C1 segment of cervical spinal cord (tissue), 14 donors: ENCODE results near the gene KIF6.

Experiments used
- DNase-seq, 14 donors: peaks; one replicate each; lab custom pipeline; 2025; lab: John Stamatoyannopoulos, UW

KIF6 gene

GRCh38 chr6:39421383-39422225, 303.6 kb downstream of the KIF6 start:
- no peak for DNase-seq

GRCh38 chr6:39420300-39421265, 304.6 kb downstream of the KIF6 start:
- no peak for DNase-seq

- peak in 4 of 14 donors; percentile 25 to 58 (median 46) for DNase-seq
These were observed 305.6 kb downstream of the KIF6 start for GRCh38 chr6:39419607-39420006.

DNA sequence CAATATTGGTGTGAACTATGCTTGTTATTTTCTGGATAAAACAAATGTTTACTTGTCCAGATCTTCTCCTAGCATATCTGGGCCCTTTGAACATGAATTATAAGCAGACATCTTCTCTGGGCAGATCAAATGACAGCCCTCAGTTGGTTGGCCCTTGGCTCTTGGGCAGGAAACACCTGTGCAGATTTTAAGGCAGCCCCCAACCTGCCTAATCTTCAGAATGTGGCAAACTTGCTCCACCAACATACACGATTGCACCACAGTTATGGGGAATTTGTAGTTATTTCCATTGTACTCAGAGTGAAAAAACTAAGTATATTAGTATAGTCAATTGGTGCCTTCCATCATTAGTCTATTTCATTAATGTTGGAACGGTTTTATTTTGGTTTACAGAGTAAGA, 307.8 kb downstream of the KIF6 start:
- DNase-seq = no peak

GRCh38 chr6:39416728-39417127, 308.5 kb downstream of the KIF6 start:
- DNase-seq = no peak

DNA sequence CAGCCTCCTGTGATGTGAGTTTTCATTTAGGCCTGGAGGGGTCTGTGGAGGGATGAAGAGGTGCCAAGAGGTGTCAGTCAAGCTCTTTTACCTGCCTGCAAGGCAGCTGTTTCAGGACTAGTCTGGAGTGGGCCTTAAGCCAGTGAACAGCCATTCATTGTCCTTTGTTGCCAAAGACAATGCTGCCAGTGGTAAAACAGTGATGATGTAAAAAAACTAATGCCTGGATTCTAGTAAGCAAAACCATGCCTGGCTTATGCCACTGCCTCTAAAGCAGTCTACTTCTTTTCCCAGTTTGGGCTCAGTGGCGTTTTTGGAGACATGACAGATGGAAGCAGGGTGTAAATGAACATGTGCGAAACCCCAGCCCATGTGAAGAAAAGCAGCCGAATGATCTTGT, 309.2 kb downstream of the KIF6 start:
- no peak for DNase-seq

GRCh38 chr6:39415482-39415881, 309.7 kb downstream of the KIF6 start:
- DNase-seq = no peak

- peak in 1 of 14 donors; percentile 24 for DNase-seq
These were observed 313.7 kb downstream of the KIF6 start for GRCh38 chr6:39411465-39411864.

GRCh38 chr6:39411001-39411400, 314.2 kb downstream of the KIF6 start:
- DNase-seq = no peak

- DNase-seq = no peak
These were observed 315.3 kb downstream of the KIF6 start for GRCh38 chr6:39409889-39410288.

DNA sequence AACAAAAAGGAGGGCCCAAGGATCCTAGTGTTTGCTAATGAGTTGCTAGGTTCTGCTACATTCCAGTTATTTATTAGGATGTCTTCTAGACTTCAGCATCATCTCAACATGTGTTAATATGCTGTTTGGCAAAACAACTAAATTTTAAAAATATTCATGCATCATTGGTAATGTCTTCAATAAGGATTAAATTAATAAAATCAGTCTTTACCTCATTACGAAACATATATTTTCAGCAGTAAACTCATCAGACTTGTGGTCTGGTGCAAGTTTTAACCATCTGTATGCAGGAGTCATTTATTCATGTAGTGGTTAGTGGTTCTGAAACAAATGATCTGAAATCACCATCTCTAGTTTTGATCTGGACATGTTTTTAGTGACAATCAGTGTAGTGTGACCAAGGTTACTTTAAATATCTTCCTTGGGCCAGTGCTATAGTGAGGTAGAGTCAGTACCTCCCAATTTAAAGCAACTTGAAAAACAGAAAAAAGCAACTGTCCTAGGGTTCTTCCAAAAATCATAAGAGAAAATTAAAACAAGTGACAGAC, 317.7 kb downstream of the KIF6 start:
- no peak for DNase-seq

- no peak for DNase-seq
These were observed 320.9 kb downstream of the KIF6 start for GRCh38 chr6:39404312-39404711.

DNA sequence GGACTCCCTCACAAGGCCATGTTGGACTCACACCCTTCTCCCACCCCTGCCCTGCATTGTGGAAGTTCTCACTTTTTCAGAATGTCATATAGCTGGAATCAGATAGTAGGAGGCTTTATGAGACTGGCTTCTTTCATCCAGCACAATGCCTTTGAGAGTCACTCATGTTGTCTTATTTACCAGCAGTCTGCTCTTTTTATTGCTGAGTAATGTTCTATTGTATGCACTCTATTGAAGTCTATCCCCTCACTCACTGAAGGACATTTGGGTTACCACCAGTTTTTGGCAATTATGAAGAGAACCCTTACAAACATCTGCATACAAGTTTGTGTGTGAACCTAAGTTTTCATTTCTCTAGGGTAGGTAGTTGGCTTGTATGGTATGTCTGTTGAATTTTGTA, 321.9 kb downstream of the KIF6 start:
- no peak for DNase-seq

- DNase-seq = peak in 7 of 14 donors; percentile 15 to 65 (median 52)
These were observed 322.9 kb downstream of the KIF6 start for GRCh38 chr6:39402239-39402751.

- DNase-seq = no peak
These were observed 323.8 kb downstream of the KIF6 start for GRCh38 chr6:39401376-39401775.

- DNase-seq = no peak
These were observed 325.2 kb downstream of the KIF6 start for GRCh38 chr6:39400026-39400425.

- DNase-seq = no peak
These were observed 328.4 kb downstream of the KIF6 start for GRCh38 chr6:39396854-39397253.

- no peak for DNase-seq
These were observed 332.1 kb downstream of the KIF6 start for GRCh38 chr6:39393075-39393474.

- no peak for DNase-seq
These were observed 334.0 kb downstream of the KIF6 start for GRCh38 chr6:39391182-39391581.

- no peak for DNase-seq
These were observed 335.8 kb downstream of the KIF6 start for GRCh38 chr6:39389484-39389767.

DNA sequence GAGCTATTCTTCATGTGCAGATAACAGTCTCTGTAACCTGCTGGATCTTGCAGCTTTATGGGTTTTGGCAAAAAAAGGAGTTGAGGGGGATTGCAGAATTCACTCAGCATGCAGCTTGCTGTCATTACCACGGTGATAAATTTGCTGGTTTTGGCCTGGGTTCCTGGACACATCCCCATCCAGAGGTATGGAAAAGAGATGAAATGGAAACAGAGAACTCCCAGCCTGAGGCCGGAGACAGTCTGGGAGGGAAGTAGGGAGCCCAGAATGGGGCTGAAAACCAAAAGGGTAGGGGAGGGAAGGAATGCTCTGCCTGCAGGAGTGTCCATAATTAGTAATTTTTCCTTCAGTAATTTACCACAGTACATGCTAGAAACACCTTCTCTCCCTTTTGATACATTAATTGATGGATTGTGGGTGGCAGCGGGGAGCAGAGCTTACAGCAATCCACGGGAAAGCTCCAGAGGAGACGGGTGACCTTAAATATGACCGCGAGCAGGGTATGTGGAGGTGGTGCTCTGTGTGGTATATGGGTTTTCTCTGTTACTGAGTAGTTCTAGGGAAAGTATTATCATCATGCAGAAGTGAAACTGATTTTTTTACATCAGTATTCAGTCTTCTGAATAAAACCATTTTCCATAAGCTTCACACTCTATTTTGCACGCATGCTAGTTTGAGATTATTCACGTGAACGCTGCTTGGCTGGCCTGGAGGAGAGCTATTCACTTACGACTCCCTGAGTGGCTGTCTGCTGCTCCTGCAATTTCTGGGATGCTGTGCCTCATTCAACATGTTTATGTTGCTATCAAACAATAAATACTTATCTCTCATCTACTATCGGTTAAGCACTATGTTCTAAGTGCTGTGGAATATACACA, 336.4 kb downstream of the KIF6 start:
- DNase-seq = no peak
